SK-N-SH treated with all-trans-retinoic acid at 6 μM for 48 hours (cell line): Measurements from ENCODE around the gene BTG4.

Experiments used
- ATAC-seq: fragments of 200-7000 bp; cut with Tn5 transposase; 3 replicates; pipeline ENCODE4 v1.9.1; 2020; ENCODE audit warnings: mild to moderate bottlenecking, moderate library complexity
- ARNTL ChIP-seq: fragments of 450-650 bp; formaldehyde crosslinking; IDR thresholded peaks from 2 replicates; pipeline ENCODE4 v1.5.0; 2020; ENCODE audit warnings: low read depth, mild to moderate bottlenecking, moderate library complexity, borderline replicate concordance
- BACH2 ChIP-seq: fragments of 250-450 bp; sonication (Bioruptor Pico); IDR thresholded peaks from 2 replicates; pipeline ENCODE4 v1.9.0; 2021; ENCODE audit warnings: mild to moderate bottlenecking, borderline replicate concordance
- CREB5 ChIP-seq: fragments of 250-450 bp; sonication (Bioruptor Pico); IDR thresholded peaks from 2 replicates; pipeline ENCODE4 v1.5.1; 2020; ENCODE audit warnings: low read depth, mild to moderate bottlenecking, moderate library complexity
- CSDC2 ChIP-seq: fragments of 250-450 bp; sonication (Bioruptor Pico); IDR thresholded peaks from 2 replicates; pipeline ENCODE4 v1.5.0; 2020; ENCODE audit warnings: mild to moderate bottlenecking, moderate library complexity
- GLIS3 ChIP-seq: fragments of 250-450 bp; sonication (Bioruptor Pico); IDR thresholded peaks from 2 replicates; pipeline ENCODE4 v1.5.0; 2020; ENCODE audit warnings: mild to moderate bottlenecking, moderate library complexity
- OSR1 ChIP-seq: fragments of 250-450 bp; sonication (Bioruptor Pico); IDR thresholded peaks from 2 replicates; pipeline ENCODE4 v1.8.0; 2022; ENCODE audit warnings: moderate library complexity, mild to moderate bottlenecking, inconsistent platforms
- POU6F1 ChIP-seq: fragments of 250-450 bp; sonication (Bioruptor Pico); IDR thresholded peaks from 2 replicates; pipeline ENCODE4 v1.8.0; 2021; ENCODE audit warnings: low read depth, mild to moderate bottlenecking, moderate library complexity, borderline replicate concordance
- RARB ChIP-seq: fragments of 250-450 bp; sonication (Bioruptor Pico); IDR thresholded peaks from 2 replicates; pipeline ENCODE4 v1.8.0; 2021; ENCODE audit warnings: mild to moderate bottlenecking, moderate library complexity
- SNAI2 ChIP-seq: fragments of 250-450 bp; sonication (Bioruptor Pico); IDR thresholded peaks from 2 replicates; pipeline ENCODE4 v1.5.0; 2020; ENCODE audit warnings: mild to moderate bottlenecking, moderate library complexity
- TOX ChIP-seq: fragments of 250-450 bp; sonication (Bioruptor Pico); IDR thresholded peaks from 2 replicates; pipeline ENCODE4 v1.8.0; 2021; ENCODE audit warnings: mild to moderate bottlenecking, moderate library complexity, borderline replicate concordance
- ZC3H10 ChIP-seq: fragments of 250-450 bp; sonication (Bioruptor Pico); IDR thresholded peaks from 2 replicates; pipeline ENCODE4 v1.5.1; 2021; ENCODE audit warnings: mild to moderate bottlenecking, moderate library complexity
- ZFP3 ChIP-seq: fragments of 250-450 bp; sonication (Bioruptor Pico); IDR thresholded peaks from 2 replicates; pipeline ENCODE4 v1.5.0; 2020; ENCODE audit warnings: mild to moderate bottlenecking, moderate library complexity
- ZFP30 ChIP-seq: fragments of 450-650 bp; formaldehyde crosslinking; IDR thresholded peaks from 2 replicates; pipeline ENCODE4 v1.5.0; 2022; ENCODE audit warnings: mild to moderate bottlenecking, moderate library complexity
- ZNF565 ChIP-seq: fragments of 450-650 bp; formaldehyde crosslinking; conservative IDR thresholded peaks from 2 replicates; pipeline ENCODE4 v1.5.0; 2020; ENCODE audit warnings: low read depth, mild to moderate bottlenecking, moderate library complexity
- TF ChIP-seq, protein P1 (sequence below): fragments of 250-450 bp; sonication (Bioruptor Pico); IDR thresholded peaks from 2 replicates; pipeline ENCODE4 v1.8.0; 2020; ENCODE audit warnings: mild to moderate bottlenecking, moderate library complexity, borderline replicate concordance

Gene BTG4

DNA sequence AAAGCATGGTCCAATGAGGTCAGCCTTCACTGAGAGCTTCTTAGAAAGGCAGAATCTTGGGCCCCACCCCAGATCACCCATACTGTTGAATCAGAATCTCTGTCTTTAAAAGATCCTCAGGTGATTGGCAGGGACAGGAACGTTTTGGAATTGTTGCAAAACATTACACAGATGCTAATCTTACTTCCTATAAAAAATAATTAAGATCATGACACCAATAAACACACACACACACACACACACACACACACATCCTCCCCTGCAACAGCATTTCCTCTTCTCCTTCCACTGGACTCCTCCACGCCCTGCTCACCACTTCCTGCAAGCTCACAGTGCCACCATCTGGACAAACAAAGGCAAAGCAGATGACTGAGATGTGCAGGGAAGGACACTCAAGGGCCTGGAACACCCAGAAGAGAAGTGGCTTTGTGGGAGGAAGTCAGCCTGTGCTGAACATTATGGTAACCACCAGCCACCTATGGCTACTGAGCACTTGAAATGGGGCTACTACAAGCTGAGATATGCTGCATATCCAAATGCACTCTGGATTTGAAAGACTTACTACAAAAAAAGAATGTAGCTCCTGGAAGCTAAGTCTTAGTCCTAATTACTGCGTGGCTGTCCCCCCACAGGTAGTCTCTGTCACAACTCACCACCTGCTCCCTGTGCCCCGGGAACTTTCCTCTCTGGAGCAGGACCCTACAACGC, 65.6 kb downstream of the BTG4 start:
- peak; percentile 99 for ATAC-seq
- TF ChIP-seq SNAI2 (CRISPR knock-in tag) (no peak), GLIS3 (CRISPR knock-in tag) (no peak), RARB (CRISPR knock-in tag) (no peak), TOX (CRISPR knock-in tag) (no peak), CREB5 (CRISPR knock-in tag) (no peak), CSDC2 (CRISPR knock-in tag) (no peak)

DNA sequence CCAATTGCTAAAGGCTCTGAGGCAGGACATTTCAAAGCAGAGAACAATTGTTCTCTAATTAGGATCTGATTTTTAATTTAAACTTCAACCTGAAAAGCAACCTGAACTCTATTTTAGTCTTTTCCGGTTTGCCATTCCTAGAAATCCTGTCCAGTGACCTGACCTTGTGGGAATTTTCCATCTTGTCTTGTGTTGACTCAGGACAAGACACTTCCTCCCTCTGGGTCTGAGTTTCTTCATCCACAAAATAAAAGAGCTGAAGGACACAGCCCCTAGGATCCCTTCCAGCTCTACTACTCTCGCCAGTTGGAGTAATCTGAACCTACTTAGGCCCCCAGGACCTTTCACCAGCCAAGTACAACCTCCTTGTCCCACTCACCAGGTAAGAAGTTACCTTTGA, 66.6 kb downstream of the BTG4 start:
- TF ChIP-seq OSR1 (no peak), ZFP30 (CRISPR knock-in tag) (no peak), POU6F1 (CRISPR knock-in tag) (no peak), GLIS3 (CRISPR knock-in tag) (no peak), ZC3H10 (CRISPR knock-in tag) (no peak), ARNTL (CRISPR knock-in tag) (no peak), ZFP3 (CRISPR knock-in tag) (no peak), SNAI2 (CRISPR knock-in tag) (no peak), BACH2 (CRISPR knock-in tag) (no peak), ZNF565 (CRISPR knock-in tag) (no peak)
- TF ChIP-seq, protein P1, sequence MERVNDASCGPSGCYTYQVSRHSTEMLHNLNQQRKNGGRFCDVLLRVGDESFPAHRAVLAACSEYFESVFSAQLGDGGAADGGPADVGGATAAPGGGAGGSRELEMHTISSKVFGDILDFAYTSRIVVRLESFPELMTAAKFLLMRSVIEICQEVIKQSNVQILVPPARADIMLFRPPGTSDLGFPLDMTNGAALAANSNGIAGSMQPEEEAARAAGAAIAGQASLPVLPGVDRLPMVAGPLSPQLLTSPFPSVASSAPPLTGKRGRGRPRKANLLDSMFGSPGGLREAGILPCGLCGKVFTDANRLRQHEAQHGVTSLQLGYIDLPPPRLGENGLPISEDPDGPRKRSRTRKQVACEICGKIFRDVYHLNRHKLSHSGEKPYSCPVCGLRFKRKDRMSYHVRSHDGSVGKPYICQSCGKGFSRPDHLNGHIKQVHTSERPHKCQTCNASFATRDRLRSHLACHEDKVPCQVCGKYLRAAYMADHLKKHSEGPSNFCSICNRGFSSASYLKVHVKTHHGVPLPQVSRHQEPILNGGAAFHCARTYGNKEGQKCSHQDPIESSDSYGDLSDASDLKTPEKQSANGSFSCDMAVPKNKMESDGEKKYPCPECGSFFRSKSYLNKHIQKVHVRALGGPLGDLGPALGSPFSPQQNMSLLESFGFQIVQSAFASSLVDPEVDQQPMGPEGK (CRISPR knock-in tag) = no peak
- no peak for ATAC-seq
